ENCODE data around the gene STPG2.
"Not testable (repeated sequence)": the region's sequence is repeated elsewhere in the genome, so short reads cannot be mapped to it uniquely, and the experiment has no call there.

STPG2 gene

DNA sequence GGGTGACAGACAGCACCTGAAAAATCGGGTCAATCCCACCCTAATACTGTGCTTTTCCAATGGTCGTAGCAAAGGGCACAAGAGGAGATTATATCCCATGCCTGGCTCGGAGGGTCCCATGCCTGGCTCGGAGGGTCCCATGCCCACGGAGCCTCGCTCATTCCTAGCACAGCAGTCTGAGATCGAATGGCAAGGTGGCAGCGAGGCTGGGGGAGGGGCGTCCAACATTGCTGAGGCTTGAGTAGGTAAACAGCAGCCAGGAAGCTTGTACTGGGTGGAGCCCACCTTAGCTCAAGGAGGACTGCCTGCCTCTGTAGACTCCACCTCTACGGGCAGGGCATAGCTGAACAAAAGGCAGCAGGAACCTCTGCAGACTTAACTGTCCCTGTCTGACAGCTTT, 365.1 kb downstream of the STPG2 start:
- DNase-seq, result no peak

DNA sequence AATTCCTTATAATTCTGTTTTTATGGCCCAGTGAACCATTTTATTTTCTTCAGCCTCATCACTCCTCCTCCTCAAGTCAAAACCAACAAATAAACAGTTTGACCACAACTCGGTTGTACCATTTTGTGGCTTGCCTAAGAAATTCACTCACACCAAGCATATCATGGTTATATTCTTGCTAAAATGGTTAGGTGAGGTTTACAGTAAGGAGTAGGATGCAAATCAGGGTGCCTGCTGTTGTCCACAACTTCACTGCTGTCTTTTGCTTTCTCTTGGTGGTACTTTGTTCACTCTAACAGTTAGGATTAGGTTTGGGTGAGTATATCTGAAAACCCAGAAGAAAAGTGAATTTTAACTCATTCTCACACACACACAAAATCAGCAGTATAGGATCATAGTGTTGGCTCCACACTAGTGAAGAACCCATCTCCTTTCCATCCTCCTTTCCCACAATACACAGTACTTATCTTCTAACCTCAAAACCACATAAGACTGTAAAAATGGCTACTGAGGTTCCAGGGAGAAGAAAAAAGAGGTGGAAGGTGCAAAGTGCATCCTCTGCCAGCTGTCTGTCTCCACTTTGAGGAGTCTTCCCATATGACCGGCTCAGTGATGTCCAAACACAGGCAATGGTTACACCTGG, 368.8 kb downstream of the STPG2 start:
- DNase-seq, result no peak

DNA sequence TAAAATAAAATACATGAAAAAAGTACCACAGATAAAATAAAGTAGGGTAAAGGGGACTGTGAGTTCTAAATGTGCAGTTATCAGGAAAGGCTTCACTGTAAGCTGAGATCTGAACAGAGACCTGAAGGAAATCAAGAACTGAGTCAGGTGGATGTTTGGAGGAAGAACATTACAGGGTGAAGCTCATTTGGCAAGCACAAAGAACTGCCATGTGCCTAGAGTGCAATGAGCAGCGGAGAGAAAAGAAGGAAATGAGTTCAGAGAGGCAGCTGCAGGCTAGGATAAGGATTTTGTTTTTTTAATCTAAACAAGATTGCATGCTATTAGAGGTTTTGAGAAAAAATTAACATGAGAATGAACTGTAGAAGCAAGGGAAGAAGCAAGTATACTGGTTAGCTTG, 373.1 kb downstream of the STPG2 start:
- no peak for DNase-seq

DNA sequence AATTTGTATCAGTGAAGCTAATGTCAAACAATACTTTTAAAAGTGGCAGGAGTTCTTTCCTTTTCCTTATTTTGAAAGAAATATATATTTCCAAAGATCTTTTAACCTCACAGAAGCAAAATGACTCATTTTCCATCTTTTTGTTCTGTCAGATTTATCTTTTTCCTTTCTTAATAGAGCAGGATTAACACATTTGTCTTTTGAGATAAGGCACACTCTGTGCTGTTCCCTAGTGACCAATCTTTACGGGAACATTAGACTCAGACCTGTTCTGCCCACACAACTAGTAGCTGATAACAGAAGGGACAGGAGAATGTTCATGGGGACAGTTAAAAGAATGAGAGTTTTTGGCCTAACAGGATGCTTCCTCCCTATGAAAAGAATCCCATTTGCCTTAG, 381.2 kb downstream of the STPG2 start:
- no peak for DNase-seq

DNA sequence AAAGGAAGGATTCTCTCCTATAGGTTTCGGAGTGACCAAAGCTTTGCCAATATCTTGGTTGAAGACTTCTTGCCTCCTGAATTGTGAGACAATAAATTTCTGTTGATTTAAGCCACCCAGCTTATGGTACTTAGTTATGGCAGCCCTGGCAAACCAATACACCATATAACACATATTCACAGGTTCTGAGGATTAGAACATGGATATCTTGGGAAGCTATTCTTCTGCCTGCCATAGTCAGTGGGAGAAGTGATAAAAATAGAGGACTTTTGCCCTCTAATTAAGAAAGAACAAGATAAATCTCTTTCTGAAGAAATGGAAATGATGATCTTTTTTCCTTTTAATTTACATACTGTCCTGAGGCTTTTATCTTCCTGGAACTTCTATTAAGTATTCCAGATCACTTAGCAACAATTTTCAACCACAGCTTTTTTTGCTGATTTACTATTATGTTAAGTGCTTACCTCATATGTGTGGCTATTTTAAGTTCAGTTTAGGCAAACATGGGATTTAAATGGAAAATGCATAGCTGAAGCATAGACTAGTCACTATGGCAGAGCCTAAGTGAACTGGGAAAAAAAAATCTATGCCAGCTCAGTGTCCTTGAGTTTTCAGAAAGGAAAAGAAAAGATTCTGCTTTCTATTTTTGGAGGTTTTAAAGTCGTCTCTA, 381.7 kb downstream of the STPG2 start:
- DNase-seq, result no peak

DNA sequence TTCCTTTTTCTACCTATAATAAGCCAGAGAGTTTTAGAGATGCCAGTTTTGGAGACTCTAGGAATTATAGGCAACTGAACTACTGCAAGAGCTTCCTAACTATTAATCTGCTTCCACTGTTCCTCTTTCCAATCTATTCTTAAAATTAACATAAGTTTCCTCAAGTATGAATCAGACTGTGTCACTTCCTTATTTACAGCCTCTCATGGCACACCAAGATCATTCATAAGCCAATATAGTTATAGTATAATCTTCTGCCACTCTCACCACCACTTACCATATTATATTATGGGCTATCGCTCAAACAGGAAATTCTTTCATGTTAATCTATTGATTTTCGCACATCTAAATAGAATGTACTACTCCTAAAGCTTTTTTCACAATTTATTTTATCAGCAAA, 383.5 kb downstream of the STPG2 start:
- DNase-seq, result no peak

DNA sequence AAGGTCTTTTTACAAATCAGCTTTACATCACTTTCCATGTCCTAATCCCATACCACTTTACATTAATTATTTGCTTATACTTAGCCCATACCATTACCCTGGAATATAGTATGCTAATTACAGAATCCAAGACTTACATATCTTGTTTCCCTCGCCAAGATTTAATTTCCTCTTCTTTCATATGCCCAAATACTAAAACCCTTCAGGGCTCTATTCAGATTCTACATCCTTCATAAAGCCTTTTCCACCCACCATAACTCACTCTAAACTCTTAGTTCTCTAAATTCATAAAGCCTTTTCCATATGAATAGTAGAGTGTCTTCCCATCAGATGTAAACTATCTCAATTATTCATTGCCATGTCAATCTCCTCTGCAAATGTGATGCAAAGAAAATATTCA, 390.7 kb downstream of the STPG2 start:
- no peak for DNase-seq

DNA sequence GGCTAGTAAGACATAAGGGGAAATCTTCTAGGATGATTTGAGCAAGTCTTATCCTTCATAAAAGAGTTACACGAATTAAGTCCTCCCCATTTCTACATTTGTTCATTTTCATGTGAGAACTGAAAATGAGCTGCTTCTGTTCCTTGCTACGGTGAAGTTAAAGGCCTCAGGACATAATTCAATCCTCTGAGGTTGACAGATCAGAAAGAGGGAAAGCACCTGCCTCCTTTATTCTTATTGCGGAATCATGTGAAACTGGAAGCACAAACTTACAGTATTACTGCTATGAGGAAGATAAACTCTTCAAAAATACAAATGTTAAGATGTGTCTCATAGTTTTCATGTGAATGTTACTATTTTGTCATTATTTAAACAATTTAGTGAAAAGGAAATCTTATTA, 395.3 kb downstream of the STPG2 start:
- DNase-seq, result no peak

DNA sequence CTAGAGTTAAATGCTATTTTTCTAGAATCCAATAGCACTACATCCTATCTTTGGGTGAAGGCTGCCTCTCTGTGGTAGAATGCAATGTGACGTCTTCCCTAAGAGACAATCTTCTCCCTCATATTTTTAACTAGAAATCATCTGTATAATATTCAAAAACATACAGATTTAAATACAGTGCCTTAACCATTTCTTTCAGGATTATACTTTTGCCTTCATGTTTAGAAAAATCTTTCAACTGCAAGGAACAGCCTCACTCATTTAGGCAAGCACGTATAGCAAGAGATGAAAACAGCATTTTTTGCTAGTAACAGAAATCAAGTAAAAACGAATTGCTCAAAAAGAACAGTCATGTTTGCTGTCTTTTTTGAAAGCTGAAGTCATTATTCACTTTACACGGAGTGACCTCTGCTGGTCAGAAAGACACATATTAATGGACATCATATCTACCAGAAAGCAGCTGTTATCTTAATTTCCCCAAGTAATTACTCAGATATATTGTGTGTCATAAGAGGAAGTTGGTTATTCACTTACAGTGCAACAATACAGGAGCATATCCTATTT, 422.3 kb downstream of the STPG2 start:
- DNase-seq, result peak; percentile 65

DNA sequence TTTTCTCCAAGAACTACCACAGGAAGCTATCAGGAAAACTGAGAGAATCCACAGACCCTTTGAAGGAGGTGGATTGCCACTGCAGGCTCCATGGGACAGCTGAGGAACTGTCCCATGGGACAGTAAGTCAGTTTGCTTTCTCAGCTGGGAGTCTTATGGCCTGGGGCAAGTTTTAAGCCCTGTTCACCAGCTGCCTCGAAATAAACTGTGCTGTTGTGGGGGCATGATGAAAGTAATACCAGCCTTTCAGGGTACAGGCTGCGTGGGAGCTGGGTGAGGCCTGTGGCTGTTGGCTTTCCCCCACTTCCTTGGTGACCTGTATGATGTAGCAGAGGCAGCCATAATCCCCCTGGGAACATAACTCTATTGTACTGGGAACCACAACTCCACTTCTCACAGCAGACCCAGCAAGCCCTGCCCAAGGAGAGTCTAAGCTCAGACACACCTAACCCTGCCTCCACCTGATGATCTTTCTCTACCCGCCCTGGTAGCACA, 452.1 kb downstream of the STPG2 start:
- no peak for DNase-seq

DNA sequence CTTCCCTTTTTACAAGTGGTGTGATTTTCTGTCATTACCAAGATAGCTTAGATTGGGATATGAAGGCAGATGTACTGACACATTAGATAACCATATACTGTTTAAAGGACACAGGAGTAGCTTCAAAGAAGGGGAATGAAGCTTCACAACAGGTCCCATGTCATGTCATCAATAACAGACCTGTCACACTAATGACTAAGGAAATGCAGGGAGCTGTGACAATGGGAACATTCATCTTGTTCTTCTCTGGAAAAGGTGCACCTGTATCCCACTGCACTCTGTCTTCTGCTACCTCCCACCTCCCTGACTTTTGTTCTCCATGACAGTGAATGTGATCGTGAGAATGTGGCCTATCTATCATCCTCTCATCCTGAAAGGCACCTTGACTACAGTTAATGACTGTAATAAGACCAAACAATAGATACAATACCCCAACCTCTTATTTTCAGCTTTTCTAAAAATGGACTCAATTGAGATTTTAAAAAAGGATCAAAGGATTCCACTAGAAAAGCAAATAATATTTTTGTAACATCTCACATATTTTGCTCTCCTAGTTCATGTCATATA, 472.5 kb downstream of the STPG2 start:
- DNase-seq, result peak; percentile 1

DNA sequence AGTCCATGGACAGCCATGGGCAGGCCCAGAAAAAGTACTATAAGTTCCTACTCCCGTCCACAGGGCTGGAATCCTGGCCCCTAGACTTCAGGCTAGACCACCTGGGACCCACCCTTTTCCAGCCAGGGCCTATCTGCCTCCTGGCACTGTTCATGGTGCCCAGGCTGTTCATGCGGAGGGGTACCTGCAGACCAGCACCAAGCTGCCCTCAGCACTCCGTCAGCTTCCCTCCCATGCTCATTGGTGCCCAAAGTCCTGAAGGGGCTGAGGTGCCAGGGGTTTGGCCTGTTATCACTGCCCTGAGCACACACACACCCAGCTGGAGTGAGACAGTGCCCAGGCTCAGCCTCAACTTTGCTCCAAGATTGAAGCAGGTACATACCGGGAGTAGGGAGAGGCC, 477.7 kb downstream of the STPG2 start:
- DNase-seq, result no peak

DNA sequence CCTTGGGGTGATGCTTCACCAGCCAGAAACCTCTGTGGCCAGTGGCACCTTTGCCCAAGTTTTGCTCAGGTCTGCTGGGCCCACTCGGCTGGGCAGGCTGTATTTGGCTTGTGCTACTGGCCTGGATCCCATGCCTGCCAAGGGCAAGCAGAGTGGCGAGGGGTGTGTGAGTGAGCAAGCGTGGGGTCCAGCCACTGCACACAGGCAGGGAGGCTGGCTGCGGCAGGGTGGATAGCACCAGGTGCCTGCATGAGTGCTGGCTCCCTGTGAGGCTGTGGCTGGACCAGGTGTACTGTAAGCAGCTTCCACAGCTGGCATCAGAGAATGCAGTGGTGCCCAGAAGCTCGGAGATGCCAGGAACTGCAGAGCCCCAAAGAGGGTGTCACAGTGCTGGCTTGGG, 478.5 kb downstream of the STPG2 start:
- no peak for DNase-seq

DNA sequence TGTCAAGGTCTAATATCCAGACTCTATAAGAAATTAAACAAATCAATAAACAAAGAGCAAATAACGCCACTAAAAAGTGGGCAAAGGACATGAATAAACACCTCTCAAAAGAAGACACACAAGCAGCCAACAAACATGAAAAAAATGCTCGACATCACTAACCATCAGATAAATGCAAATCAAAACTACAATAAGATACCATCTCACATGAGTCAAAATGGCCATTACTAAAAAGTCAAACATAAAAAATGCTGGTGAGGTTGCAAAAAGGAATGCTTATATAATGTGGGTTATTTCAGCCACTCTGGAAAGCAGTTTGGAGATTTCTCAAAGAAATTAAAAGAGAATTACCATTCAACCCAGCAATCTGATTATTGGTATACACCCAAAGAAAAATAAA, 481.1 kb downstream of the STPG2 start:
- no peak for DNase-seq

DNA sequence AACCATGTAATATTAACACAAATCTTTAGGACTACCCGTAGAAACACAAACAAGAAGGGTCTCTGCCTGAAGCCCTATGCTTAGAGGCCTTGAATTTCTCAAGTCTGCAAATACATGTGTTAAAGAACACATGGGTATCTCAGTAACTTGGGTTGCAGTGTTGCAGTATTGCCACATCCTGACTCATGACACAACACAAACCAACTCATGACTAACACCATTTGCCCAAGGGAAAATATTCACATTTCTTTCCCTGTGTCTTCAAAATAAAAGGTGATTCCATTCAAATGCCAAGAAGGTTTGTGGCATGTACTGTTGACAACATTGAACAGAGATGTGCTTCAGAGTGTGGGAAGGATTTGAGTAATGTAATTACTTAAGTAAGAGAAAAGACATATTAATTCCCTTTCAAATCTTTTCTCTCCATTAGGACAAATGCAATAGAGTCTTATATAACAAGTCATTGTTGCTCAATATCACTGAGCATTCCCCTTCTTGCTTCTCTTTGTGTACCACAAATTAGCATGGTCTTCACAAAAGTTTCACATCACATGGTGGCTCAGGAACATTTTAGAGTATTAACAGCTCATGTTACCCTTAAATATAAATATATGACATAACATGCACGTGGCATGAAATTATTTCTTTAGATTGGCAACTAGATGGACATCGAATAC, 487.1 kb downstream of the STPG2 start:
- DNase-seq, result no peak

DNA sequence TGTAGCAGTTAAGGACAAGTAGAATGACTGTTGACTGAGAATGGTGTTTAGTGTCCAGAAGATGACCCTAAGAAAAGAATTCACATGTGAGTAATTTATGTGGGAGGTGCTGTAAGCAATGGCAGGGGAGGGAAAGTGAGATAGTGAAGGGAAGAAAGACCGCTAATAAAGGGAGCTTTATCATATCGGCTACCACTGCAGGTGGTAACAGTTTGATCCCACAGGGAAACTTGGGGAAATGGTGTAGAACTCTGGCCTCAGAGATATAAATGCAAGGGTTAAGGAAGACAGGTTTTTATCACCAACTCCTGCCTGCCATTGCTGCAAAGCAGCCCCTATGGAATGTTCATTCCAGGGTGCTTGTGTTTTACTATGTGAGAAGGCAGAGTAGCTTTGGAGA, 489.6 kb downstream of the STPG2 start:
- no peak for DNase-seq

DNA sequence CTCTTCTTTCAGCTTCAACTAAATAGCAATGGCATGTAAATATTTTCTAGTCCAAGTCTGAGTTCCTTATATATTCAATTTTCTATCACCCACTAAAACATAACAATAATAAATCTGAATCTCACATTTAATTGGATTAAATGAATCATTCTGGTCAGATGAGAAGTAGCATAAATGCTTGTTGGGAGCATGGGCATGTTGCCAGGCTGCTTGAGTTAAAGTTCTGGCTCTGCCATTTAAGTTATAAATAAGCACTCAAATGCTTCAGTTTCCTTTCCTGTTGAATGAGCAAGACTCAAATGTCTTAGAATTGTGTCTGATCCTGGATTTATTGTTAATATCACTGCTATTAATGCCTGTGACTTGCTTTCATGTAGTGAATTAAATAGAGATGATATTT, 496.3 kb downstream of the STPG2 start:
- DNase-seq, result peak; percentile 2

DNA sequence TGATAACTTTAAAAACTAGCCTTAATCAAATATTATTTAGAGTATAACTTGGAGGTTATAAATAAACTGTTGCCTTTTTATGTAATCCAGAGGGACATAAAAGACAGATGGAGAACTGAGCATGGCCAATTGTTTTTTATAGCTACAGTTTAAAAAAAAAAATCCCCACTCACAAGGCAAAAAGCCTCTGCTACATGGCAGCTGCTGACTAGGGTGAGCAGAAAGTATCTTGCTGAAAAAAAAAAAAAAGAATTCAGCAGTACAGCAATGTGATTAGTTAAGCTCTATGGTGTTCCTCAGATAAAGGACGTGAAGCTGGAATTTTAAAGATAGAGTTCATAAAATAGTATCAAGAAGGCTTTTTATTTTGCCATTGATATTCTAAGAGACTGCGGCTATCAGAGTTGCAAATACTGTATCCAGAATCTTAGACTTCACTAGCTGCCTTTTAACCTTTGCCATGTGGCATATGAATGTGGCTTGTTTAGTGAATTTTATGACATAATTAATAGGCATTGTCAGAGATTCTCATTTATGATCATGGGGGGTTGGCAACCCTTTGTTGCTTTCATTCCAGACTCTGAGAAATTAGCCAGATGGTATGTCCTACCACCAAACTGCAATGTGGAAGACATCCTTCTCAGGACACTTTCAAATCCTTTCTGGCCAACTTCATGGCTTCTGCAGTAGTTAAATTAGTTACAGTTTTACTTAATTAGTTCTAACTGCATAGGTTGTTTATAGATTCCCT, 498.0 kb downstream of the STPG2 start:
- peak; percentile 77 for DNase-seq

DNA sequence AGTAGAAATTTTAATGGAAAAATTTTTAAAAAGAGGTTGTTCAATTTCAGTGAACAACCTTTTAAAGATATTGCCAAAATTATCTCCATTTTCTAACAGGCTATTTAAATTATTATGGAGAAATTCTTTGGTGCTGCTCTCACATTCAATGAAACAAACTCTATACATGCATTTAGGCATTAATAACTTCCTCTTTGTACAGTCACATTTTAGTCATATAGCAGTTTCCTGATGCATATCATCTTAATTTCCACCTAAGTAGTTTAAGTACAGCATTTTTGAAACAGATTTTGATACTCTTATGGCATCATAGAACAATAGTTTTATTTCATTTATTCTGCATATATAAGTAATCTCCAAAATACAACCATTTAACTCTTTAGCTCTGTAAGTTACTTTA, 500.1 kb downstream of the STPG2 start:
- DNase-seq, result no peak

DNA sequence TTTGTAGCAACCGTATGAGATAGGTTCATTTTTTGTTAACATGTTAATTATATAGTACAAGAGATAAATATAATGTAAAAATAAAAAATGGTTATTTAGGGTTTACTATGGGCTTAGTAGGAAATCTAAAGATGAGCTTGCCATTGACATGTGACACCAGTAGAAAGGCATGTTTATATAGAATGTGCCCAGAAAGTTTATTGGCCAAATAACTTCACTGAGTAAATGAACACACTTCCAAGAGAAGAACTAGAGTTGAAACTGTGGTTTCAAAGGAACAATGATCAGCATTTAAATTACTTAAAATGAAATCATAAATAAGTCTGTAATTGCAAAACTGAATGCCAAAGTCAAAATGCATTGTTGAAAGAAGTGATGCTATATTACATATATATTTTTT, 503.3 kb downstream of the STPG2 start:
- DNase-seq, result no peak

DNA sequence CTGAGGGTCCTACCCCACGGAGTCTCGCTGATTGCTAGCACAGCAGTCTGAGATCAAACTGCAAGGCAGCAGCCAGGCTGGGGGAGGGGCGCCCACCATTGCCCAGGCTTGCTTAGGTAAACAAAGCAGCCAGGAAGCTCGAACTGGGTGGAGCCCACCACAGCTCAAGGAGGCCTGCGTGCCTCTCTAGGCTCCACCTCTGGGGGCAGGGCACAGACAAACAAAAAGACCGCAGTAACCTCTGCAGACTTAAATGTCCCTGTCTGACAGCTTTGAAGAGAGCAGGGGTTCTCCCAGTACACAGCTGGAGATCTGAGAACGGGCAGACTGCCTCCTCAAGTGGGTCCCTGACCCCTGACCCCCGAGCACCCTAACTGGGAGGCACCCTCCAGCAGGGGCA, 509.4 kb downstream of the STPG2 start:
- DNase-seq, result not testable (repeated sequence)

DNA sequence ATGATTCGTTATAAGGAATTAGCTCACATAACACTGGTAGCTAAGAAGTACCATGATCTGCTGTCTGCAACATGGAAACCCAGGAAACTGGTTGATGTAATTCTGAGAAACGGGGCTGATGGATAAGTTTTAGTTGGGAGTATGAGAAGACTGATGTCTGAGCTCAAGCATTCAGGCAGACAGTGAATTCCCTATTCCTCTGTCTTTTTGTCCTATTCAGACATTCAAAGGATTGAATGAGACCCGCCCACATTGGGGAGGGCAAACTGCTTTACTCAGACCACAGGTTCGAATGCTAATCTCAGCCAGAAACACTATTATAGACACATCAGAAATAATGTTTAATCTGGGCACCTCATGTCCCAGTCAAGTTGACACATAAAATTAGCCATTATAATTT, 515.5 kb downstream of the STPG2 start:
- no peak for DNase-seq

DNA sequence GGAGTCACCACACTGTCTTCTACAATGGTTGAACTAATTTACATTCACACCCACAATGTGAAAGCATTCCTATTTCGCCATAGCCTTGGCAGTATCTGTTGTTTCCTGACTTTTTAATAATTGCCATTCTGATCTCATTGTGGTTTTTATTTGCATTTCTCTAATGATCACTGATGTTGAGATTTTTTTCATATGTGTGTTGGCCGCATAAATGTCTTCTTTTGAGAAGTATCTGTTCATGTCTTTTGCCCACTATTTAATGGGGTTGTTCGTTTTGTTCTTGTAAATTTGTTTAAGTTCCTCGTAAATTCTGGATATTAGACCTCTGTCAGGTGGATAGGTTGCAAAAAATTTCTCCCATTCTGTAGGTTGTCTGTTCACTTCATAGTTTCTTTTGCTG, 519.1 kb downstream of the STPG2 start:
- DNase-seq, result no peak
